Psoas muscle (tissue), 8 donors: ENCODE data around the gene FFAR1. TPM values are rescaled to one million over a fixed set of nuclear protein-coding genes. Genes with fewer than 3 reads are reported as not detected.
"Not testable (repeated sequence)": the region's sequence is repeated elsewhere in the genome, so short reads cannot be mapped to it uniquely, and the experiment has no call there.

Source experiments
- ATAC-seq, 4 donors: fragments of 200-7000 bp; cut with Tn5 transposase; one replicate each; pipeline ENCODE4 v1.9.1; 2020; ENCODE audit warnings: moderate library complexity in 3 of 4, mild to moderate bottlenecking in 2 of 4
- DNase-seq, 2 donors: peaks; one replicate each; pipeline ENCODE4 v3.0.0-alpha.2; 2020
- H3K27ac ChIP-seq: fragments of 200-600 bp; one replicate; pipeline ENCODE4 v1.8.0; 2022
- H3K27me3 ChIP-seq, 3 donors: fragments of 200-600 bp in 1 of 3; one replicate each; pipeline versions ENCODE4 v1.6.1 to v1.8.0; 2013 to 2022; ENCODE audit warnings: low read length in 2 of 3, mild to moderate bottlenecking in 2 of 3, moderate library complexity in 1 of 3; ENCODE audit not compliant: insufficient read depth in 3 of 3
- H3K36me3 ChIP-seq, 2 donors: fragments of 200-600 bp in 1 of 2; one replicate each; pipeline versions ENCODE4 v1.6.1 to v1.8.0; 2013 to 2022; ENCODE audit warnings: low read depth in 1 of 2, mild to moderate bottlenecking in 1 of 2, moderate library complexity in 1 of 2; ENCODE audit not compliant: insufficient read depth in 1 of 2
- H3K4me1 ChIP-seq: fragments of 200-600 bp; one replicate; pipeline ENCODE4 v1.8.0; 2022
- H3K4me3 ChIP-seq: fragments of 200-600 bp; one replicate; pipeline ENCODE4 v1.8.0; 2022; ENCODE audit warnings: mild to moderate bottlenecking
- H3K9me3 ChIP-seq: fragments of 200-600 bp; one replicate; pipeline ENCODE4 v1.8.0; 2022
- CTCF ChIP-seq: fragments of 200-600 bp; IDR thresholded peaks from one replicate; pipeline ENCODE4 v1.8.0; 2022; ENCODE audit warnings: antibody characterized with exemption
- WGBS, 3 donors: extraction: QIAGEN DNeasy Blood & Tissue Kit; methylation state at CpG; one replicate each; pipeline versions ENCODE4 v1.1.6 to v1.1.7; 2013; 5-methylcytosine and 5-hydroxymethylcytosine counted together
- intact Hi-C, 2 donors: fragments of 100-400 bp; cut with DNase I; formaldehyde crosslinking; loops; one replicate each; pipeline versions ENCODE4 v1.11.0 to v1.14.2; 2022
- polyA plus RNA-seq, 3 donors: library from polyadenylated mRNA; stranded (reverse); fragments of 200-250 nt; gene quantifications; one replicate each; pipeline ENCODE4 v1.2.3, GENCODE V29; 2013
- total RNA-seq, 4 donors: library from RNA; stranded (reverse); fragmentation: NEBNext Ultra II Directional in 2 of 4; extraction: Animal tissue kit (Norgen Biotek cat#: 25700) in 2 of 4; gene quantifications; one replicate each; pipeline versions ENCODE4 v1.2.1 to v1.2.4, GENCODE V29; 2021 to 2023
- donor health status: healthy with polysubstance abuse.
- donor health status: DM: no; HTN: no; CAD: no; lungs with moderate emphysema.
- donor health status: Bipolar disorder and iron deficiency.
- donor health status: healthy.
- donor health status: DM: yes; HTN: yes; CAD: no.
- donor health status: DM: no; HTN: no; CAD: no.
- donor health status: DM: no; HTN: no; CAD: no.
- donor health status: DM: yes; HTN: yes; CAD: no.

Gene FFAR1
- total and polyA plus RNA-seq, 7 donors = not detected

- Histone ChIP-seq H3K27ac (no peak overlapping the region), H3K4me3 (no peak overlapping the region), H3K27me3 (peaks cover 0 to 54% (median 6%) of the 10 kb centered on the region in 3 donors), H3K36me3 (no peaks in the 10 kb centered on the region), H3K4me1 (no peaks in the 10 kb centered on the region), H3K9me3 (no peaks in the 10 kb centered on the region)
- TF ChIP-seq CTCF = no peak
- DNase-seq (no peak), ATAC-seq (no peak)
- intact Hi-C loops = loop anchor here (2.0 to 10.0 kb wide), 3 partner anchors 111 to 141 kb away; partner anchors contain the start of gene KRTDAP (in 1 of the 2)
- 75 to 78% (median 76%) methylated on average over 9 of the region's 9 CpGs for WGBS, 3 donors
Measured at GRCh38 chr19:35353635-35354034, 5.9 kb downstream of the FFAR1 start.

GRCh38 chr19:35354898-35355297, 7.2 kb downstream of the FFAR1 start:
- DNase-seq (no peak), ATAC-seq (no peak)
- WGBS, 3 donors = 79 to 83% (median 82%) methylated on average over 8 of the region's 8 CpGs
- intact Hi-C loops = loop anchor here (10.0 kb wide), 2 partner anchors 110 to 140 kb away; partner anchors contain the start of gene KRTDAP (in 1 of the 2)
- H3K4me3 ChIP-seq = no peak overlapping the region
- H3K36me3 ChIP-seq = no peaks in the 10 kb centered on the region
- H3K4me1 ChIP-seq = no peaks in the 10 kb centered on the region
- no peak for TF ChIP-seq CTCF
- H3K9me3 ChIP-seq = no peaks in the 10 kb centered on the region
- peaks cover 0 to 48% (median 2%) of the 10 kb centered on the region in 3 donors for H3K27me3 ChIP-seq
- no peak overlapping the region for H3K27ac ChIP-seq

GRCh38 chr19:35355791-35356460, 8.2 kb downstream of the FFAR1 start:
- DNase-seq (no peak), ATAC-seq (no peak)
- H3K9me3 ChIP-seq = no peaks in the 10 kb centered on the region
- no peak for TF ChIP-seq CTCF
- no peaks in the 10 kb centered on the region for H3K4me1 ChIP-seq
- no peaks in the 10 kb centered on the region for H3K36me3 ChIP-seq
- intact Hi-C loops = loop anchor here (10.0 kb wide), 2 partner anchors 109 to 139 kb away; partner anchors contain the start of gene KRTDAP (in 1 of the 2)
- 32 to 37% (median 35%) methylated on average over 6 of the region's 6 CpGs for WGBS, 3 donors
- no peak overlapping the region for H3K4me3 ChIP-seq
- peaks cover 0 to 41% (median 2%) of the 10 kb centered on the region in 3 donors for H3K27me3 ChIP-seq
- no peak overlapping the region for H3K27ac ChIP-seq

GRCh38 chr19:35357867-35358573, 10.3 kb downstream of the FFAR1 start, which contains the start of gene FFAR3:
FFAR3 (plus strand) TSS chr19:35358460; CDS start chr19:35358891, 431 bp downstream.
- no peaks in the 10 kb centered on the region for H3K9me3 ChIP-seq
- WGBS, 3 donors = 44 to 49% (median 46%) methylated on average over 18 of the region's 18 CpGs
- no peak for TF ChIP-seq CTCF
- peak in 1 of 2 donors; percentile 66 for DNase-seq
- no peak within 1 kb of the TSS for H3K4me3 ChIP-seq
- intact Hi-C loops = loop anchor here (1.0 to 10.0 kb wide), 4 partner anchors 17 to 137 kb away; partner anchors contain the start of gene KRTDAP (in 1 of the 2)
- H3K4me1 ChIP-seq = no peaks in the 10 kb centered on the region
- peak in 1 of 4 donors; percentile 10 for ATAC-seq
- H3K27ac ChIP-seq = no peak within 1 kb of the TSS
- H3K27me3 ChIP-seq = peaks cover 0 to 24% (median 3%) of the 10 kb centered on the region in 3 donors
- no peaks in the 10 kb centered on the region for H3K36me3 ChIP-seq

GRCh38 chr19:35358834-35359233, 11.1 kb downstream of the FFAR1 start:
- not testable (repeated sequence) for DNase-seq, H3K9me3 ChIP-seq, H3K4me1 ChIP-seq, H3K36me3 ChIP-seq, ATAC-seq, H3K4me3 ChIP-seq, H3K27ac ChIP-seq
- intact Hi-C loops = loop anchor here (2.0 to 10.0 kb wide), 3 partner anchors 16 to 136 kb away; partner anchors contain the start of gene KRTDAP (in 1 of the 2)
- peaks cover 0 to 22% (median 3%) of the 10 kb centered on the region in 3 donors for H3K27me3 ChIP-seq
- WGBS, 3 donors = 64 to 71% (median 69%) methylated on average over 8 to 10 of the region's 16 CpGs

- ATAC-seq, H3K4me3 ChIP-seq, H3K36me3 ChIP-seq, H3K4me1 ChIP-seq, H3K27ac ChIP-seq, DNase-seq, H3K9me3 ChIP-seq: not testable (repeated sequence)
- intact Hi-C loops = loop anchor here (2.0 to 10.0 kb wide), 3 partner anchors 15 to 135 kb away; partner anchors contain the start of gene KRTDAP (in 1 of the 2)
- 84 to 89% (median 86%) methylated on average over 17 to 19 of the region's 21 CpGs for WGBS, 3 donors
- H3K27me3 ChIP-seq = peaks cover 0 to 18% (median 3%) of the 10 kb centered on the region in 3 donors
Measured at GRCh38 chr19:35359395-35359794, 11.7 kb downstream of the FFAR1 start.

GRCh38 chr19:35360081-35360480, 12.4 kb downstream of the FFAR1 start:
- DNase-seq, intact Hi-C loops, H3K4me1 ChIP-seq, H3K27ac ChIP-seq, H3K4me3 ChIP-seq, H3K36me3 ChIP-seq, H3K9me3 ChIP-seq, ATAC-seq: not testable (repeated sequence)
- peaks cover 0 to 16% (median 3%) of the 10 kb centered on the region in 3 donors for H3K27me3 ChIP-seq
- 75 to 85% methylated on average over 1 to 4 of the region's 5 CpGs; no CpG with 5 or more reads in 1 of the 3 donors for WGBS, 3 donors
